ENCODE data around the gene MAP2K6.

GRCh38 chr17:69539781-69540319 is 125.4 kb downstream of the MAP2K6 start:
- TF ChIP-seq POLR2AphosphoS5 (IDR thresholded peaks at IDR 0.05) (no peak), EP300 (IDR thresholded peaks at IDR 0.05) (no peak)
- TF ChIP-seq, protein P1, sequence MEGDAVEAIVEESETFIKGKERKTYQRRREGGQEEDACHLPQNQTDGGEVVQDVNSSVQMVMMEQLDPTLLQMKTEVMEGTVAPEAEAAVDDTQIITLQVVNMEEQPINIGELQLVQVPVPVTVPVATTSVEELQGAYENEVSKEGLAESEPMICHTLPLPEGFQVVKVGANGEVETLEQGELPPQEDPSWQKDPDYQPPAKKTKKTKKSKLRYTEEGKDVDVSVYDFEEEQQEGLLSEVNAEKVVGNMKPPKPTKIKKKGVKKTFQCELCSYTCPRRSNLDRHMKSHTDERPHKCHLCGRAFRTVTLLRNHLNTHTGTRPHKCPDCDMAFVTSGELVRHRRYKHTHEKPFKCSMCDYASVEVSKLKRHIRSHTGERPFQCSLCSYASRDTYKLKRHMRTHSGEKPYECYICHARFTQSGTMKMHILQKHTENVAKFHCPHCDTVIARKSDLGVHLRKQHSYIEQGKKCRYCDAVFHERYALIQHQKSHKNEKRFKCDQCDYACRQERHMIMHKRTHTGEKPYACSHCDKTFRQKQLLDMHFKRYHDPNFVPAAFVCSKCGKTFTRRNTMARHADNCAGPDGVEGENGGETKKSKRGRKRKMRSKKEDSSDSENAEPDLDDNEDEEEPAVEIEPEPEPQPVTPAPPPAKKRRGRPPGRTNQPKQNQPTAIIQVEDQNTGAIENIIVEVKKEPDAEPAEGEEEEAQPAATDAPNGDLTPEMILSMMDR (IDR thresholded peaks at IDR 0.05) = no peak
